Muscle layer of colon (tissue), 2 donors: ENCODE measurements around the gene LAG3.

Experiments used
- H3K27ac ChIP-seq: one replicate; pipeline ENCODE4 v1.7.0; 2013; ENCODE audit warnings: low read depth, mild to moderate bottlenecking, low read length, moderate library complexity
- H3K27me3 ChIP-seq, 2 donors: one replicate each; pipeline ENCODE4 v1.7.0; 2013; ENCODE audit warnings: low read length in 2 of 2, mild to moderate bottlenecking in 2 of 2; ENCODE audit not compliant: insufficient read depth in 2 of 2, control insufficient read depth in 1 of 2
- H3K36me3 ChIP-seq: one replicate; pipeline ENCODE4 v1.7.0; 2013; ENCODE audit warnings: mild to moderate bottlenecking, low read length; ENCODE audit not compliant: insufficient read depth
- H3K4me1 ChIP-seq: one replicate; pipeline ENCODE4 v1.7.0; 2013; ENCODE audit warnings: mild to moderate bottlenecking, low read length; ENCODE audit not compliant: insufficient read depth
- H3K4me3 ChIP-seq, 2 donors: one replicate each; pipeline ENCODE4 v1.7.0; 2013; ENCODE audit warnings: low read length in 2 of 2, low read depth in 1 of 2, mild to moderate bottlenecking in 1 of 2, moderate library complexity in 1 of 2
- H3K9ac ChIP-seq: one replicate; pipeline ENCODE4 v1.7.0; 2013; ENCODE audit warnings: low read length
- H3K9me3 ChIP-seq: one replicate; pipeline ENCODE4 v1.7.0; 2013; ENCODE audit warnings: mild to moderate bottlenecking, low read length
- donor health status: abdominal sarcoma.
- donor health status: Adenocarcinoma of cecum.

The LAG3 gene

GRCh38 chr12:6821591-6822425, 49.5 kb downstream of the LAG3 start, which contains the start of gene GPR162:
Gene GPR162 (plus strand): TSS chr12:6821821. CDS start chr12:6823899, 2,078 bp downstream.
- Histone ChIP-seq H3K27me3 (no peaks in the 10 kb centered on the region), H3K27ac (peak within 1 kb of the TSS; percentile 54), H3K36me3 (no peaks in the 10 kb centered on the region), H3K9me3 (no peaks in the 10 kb centered on the region), H3K4me3 (peak within 1 kb of the TSS; percentile 39 to 58), H3K9ac (peak within 1 kb of the TSS; percentile 37), H3K4me1 (peaks cover 26% of the 10 kb centered on the region)

DNA sequence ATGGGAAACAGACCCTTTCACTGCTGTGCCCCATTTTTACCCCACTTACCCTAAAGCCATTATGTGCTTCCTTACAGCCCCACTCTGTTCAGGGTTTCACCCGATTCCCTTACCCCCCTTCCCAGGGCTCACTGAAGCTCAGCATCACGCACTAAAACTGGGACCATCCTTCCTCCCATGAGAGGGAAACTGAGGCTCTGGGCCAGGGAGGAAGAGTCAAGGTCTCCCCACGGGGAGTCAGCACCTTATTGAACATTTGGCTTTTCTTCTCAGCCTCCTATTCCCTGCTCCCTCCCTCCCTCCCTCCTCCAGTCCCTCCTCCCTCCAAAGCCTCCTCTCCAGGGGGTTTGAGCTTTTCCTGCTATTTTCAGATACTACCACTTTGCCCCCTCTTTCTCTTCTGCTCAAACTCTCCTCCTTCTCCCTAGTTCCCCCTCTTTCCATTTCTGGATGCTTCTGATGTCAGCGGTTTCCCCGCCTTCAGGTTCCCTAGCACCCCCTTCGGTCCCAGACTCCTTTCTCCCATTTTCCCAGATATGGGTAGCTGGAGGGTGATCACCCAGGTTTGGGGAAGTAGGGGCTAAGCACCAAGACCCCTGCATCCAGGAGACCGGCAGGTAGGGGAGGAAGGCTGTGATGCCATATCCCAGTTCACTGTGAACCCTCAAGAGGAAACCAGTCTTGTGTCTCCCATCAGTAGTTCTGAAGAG, 50.3 kb downstream of the LAG3 start:
- peaks cover 33% of the 10 kb centered on the region for H3K4me1 ChIP-seq
- no peak overlapping the region for H3K27ac ChIP-seq
- H3K9me3 ChIP-seq: no peaks in the 10 kb centered on the region
- no peaks in the 10 kb centered on the region for H3K27me3 ChIP-seq
- peak overlapping the region; percentile 37 for H3K9ac ChIP-seq
- H3K4me3 ChIP-seq: peak overlapping the region; percentile 39 to 58
- no peaks in the 10 kb centered on the region for H3K36me3 ChIP-seq

- Histone ChIP-seq H3K4me1 (peaks cover 34% of the 10 kb centered on the region), H3K4me3 (no peak overlapping the region), H3K27me3 (no peaks in the 10 kb centered on the region)
These were observed 51.1 kb downstream of the LAG3 start for GRCh38 chr12:6823182-6824084.

GRCh38 chr12:6824085-6824775, 51.9 kb downstream of the LAG3 start:
- no peak overlapping the region for H3K4me3 ChIP-seq
- no peaks in the 10 kb centered on the region for H3K9me3 ChIP-seq
- H3K4me1 ChIP-seq: peaks cover 34% of the 10 kb centered on the region
- no peaks in the 10 kb centered on the region for H3K27me3 ChIP-seq
- H3K9ac ChIP-seq: no peak overlapping the region
- H3K36me3 ChIP-seq: no peaks in the 10 kb centered on the region
- no peak overlapping the region for H3K27ac ChIP-seq

More at GRCh38 chr12:6823182-6824084, 51.1 kb downstream of the LAG3 start:
- Histone ChIP-seq H3K9me3 (no peaks in the 10 kb centered on the region), H3K36me3 (no peaks in the 10 kb centered on the region), H3K27ac (no peak overlapping the region), H3K9ac (no peak overlapping the region)

- no peak overlapping the region for H3K9ac ChIP-seq
- peak overlapping the region in 1 of 2 donors; percentile 36 for H3K4me3 ChIP-seq
- no peaks in the 10 kb centered on the region for H3K27me3 ChIP-seq
These were observed 52.6 kb downstream of the LAG3 start for GRCh38 chr12:6824901-6825381.

DNA sequence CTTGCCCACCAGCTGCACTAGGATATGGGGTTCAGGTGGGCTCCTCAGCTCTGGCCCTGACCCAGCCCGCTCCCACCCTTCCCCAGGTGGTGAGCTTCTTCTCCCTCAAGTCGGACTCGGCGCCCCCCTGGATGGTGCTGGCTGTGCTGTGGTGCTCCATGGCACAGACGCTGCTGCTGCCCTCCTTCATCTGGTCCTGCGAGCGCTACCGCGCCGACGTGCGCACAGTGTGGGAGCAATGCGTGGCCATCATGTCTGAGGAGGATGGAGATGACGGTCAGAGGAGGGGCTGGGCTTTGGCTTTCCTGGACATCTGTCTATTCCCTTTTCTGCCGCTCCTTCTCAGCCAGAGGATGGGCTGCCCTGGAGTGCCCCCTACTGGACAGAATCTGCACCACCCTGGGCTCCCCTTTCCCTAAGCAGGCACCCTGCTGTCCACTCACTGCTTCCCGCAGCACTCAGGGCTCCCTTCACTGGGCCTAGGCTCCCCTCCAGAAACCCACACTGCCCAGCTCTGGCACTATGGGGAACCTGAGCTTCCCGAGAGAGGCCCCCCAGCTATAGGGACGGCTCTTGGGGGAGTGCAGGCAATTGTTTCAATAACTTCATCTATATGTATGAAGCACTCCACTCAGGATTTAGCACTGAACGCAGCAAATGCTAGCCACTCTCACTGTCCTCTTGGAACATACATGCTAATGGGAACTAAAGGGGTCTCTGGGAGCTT, 53.2 kb downstream of the LAG3 start:
- no peak overlapping the region for H3K27ac ChIP-seq
- H3K27me3 ChIP-seq: no peaks in the 10 kb centered on the region
- H3K9ac ChIP-seq: no peak overlapping the region
- H3K9me3 ChIP-seq: no peaks in the 10 kb centered on the region
- peak overlapping the region in 1 of 2 donors; percentile 36 for H3K4me3 ChIP-seq
- H3K36me3 ChIP-seq: no peaks in the 10 kb centered on the region
- H3K4me1 ChIP-seq: peaks cover 42% of the 10 kb centered on the region

More at GRCh38 chr12:6824901-6825381, 52.6 kb downstream of the LAG3 start:
- peaks cover 40% of the 10 kb centered on the region for H3K4me1 ChIP-seq
- H3K36me3 ChIP-seq: no peaks in the 10 kb centered on the region
- no peaks in the 10 kb centered on the region for H3K9me3 ChIP-seq
- no peak overlapping the region for H3K27ac ChIP-seq

DNA sequence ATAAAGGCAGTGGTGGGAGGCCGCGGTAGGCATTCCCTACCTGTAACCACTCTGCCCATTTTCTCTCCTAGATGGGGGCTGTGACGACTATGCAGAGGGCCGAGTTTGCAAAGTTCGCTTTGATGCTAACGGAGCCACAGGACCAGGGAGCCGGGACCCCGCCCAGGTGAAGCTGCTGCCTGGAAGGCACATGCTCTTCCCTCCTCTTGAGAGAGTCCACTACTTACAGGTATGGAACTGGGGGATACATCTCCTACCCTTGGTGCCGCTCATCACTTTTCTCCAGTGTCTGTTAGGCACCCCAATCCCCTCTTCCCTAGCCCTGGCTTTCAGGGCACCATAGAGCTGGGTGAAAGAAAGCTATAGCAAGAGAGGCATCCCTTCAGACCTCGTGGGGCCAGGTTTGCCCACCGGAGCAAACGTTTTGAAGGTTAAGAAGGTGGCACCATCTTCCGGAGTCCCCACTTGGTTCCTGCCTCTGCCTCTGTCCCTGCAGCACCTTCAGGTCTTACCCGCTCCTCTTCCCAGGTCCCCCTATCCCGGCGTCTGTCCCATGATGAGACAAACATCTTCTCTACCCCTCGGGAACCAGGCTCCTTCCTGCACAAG, 53.9 kb downstream of the LAG3 start:
- no peaks in the 10 kb centered on the region for H3K36me3 ChIP-seq
- no peaks in the 10 kb centered on the region for H3K27me3 ChIP-seq
- no peak overlapping the region for H3K27ac ChIP-seq
- peaks cover 36% of the 10 kb centered on the region for H3K4me1 ChIP-seq
- no peaks in the 10 kb centered on the region for H3K9me3 ChIP-seq
- H3K4me3 ChIP-seq: no peak overlapping the region
- no peak overlapping the region for H3K9ac ChIP-seq

GRCh38 chr12:6826734-6827436, 54.6 kb downstream of the LAG3 start:
- peak overlapping the region; percentile 78 for H3K27ac ChIP-seq
- H3K27me3 ChIP-seq: no peaks in the 10 kb centered on the region

GRCh38 chr12:6827437-6827911, 55.2 kb downstream of the LAG3 start:
- no peaks in the 10 kb centered on the region for H3K27me3 ChIP-seq
- H3K36me3 ChIP-seq: peaks cover 6% of the 10 kb centered on the region
- H3K4me1 ChIP-seq: peaks cover 29% of the 10 kb centered on the region
- peak overlapping the region; percentile 78 for H3K27ac ChIP-seq
- H3K9me3 ChIP-seq: no peaks in the 10 kb centered on the region
- peak overlapping the region in 1 of 2 donors; percentile 14 for H3K4me3 ChIP-seq
- peak overlapping the region; percentile 0 for H3K9ac ChIP-seq

More at GRCh38 chr12:6826734-6827436, 54.6 kb downstream of the LAG3 start:
- Histone ChIP-seq H3K9ac (peak overlapping the region; percentile 0), H3K4me1 (peaks cover 35% of the 10 kb centered on the region), H3K4me3 (peak overlapping the region in 1 of 2 donors; percentile 14), H3K36me3 (peaks cover 5% of the 10 kb centered on the region), H3K9me3 (no peaks in the 10 kb centered on the region)
